HCT116 (cell line): ENCODE data around the gene GUCY2C. TPM values are rescaled to one million over a fixed set of nuclear protein-coding genes. Genes with fewer than 3 reads are reported as not detected.

Source experiments
- ATAC-seq: fragments of 200-7000 bp; cut with Tn5 transposase; 2 replicates; pipeline ENCODE4 v1.9.1; 2020; ENCODE audit warnings: mild to moderate bottlenecking, moderate library complexity
- BruUV-seq: library from RNA; stranded (reverse); fragments of 400-500 nt; replicated peaks from 2 replicates; lab custom pipeline; 2021; lab: Mats Ljungman, UMichigan
- CTCF ChIA-PET: fragments of 300-600 bp; sonication (Branson Sonifier 250); formaldehyde crosslinking; loops from one replicate; lab custom pipeline; 2021; ENCODE audit warnings: antibody characterized with exemption; lab: Charles Lee
- POLR2A ChIA-PET: fragments of 300-600, 350-600 bp; sonication (Branson Sonifier 250); formaldehyde crosslinking; loops from one replicate; lab custom pipeline; 2021; ENCODE audit warnings: antibody characterized with exemption; lab: Charles Lee
- RAD21 ChIA-PET, 2 experiments: fragments of 300-600 bp; sonication (Branson Sonifier 250); formaldehyde crosslinking; loops; one replicate each; lab custom pipeline; 2023; ENCODE audit warnings: low total read pairs in 2 of 2; ENCODE audit not compliant: uncharacterized antibody in 2 of 2, unreplicated experiment in 2 of 2, low non-redundant PET in 1 of 2; lab: Charles Lee
- DNase-seq: peaks from one replicate; pipeline ENCODE4 v3.0.0-alpha.2; 2010; ENCODE audit warnings: low read depth, low spot score
- H2AFZ ChIP-seq: fragments of 200-600 bp; shearing (Covaris generic), sonication (generic); 2 replicates; pipeline ENCODE4 v1.6.1; 2017; ENCODE audit warnings: low read depth, mixed run types, mixed read lengths, antibody characterized with exemption, low read length; ENCODE audit not compliant: poor library complexity, severe bottlenecking
- H3K27ac ChIP-seq: 2 replicates; pipeline ENCODE4 v1.5.1; 2012; ENCODE audit warnings: low read depth, low read length
- H3K27me3 ChIP-seq: fragments of 200-600 bp; sonication (generic); 2 replicates; pipeline ENCODE4 v1.6.1; 2016; ENCODE audit warnings: mixed run types, low read length, mixed read lengths; ENCODE audit not compliant: insufficient read depth
- H3K36me3 ChIP-seq, 2 experiments: fragments of 200-500 bp in 1 of 2; fragments of 200-600 bp in 1 of 2; sonication (Bioruptor generic) in 1 of 2; sonication (generic) in 1 of 2; 2 replicates each; pipeline versions ENCODE4 v1.5.1 to v1.6.1; 2014 to 2016; ENCODE audit warnings: low read length in 2 of 2, inconsistent platforms in 1 of 2, mixed read lengths in 1 of 2, mixed run types in 1 of 2; ENCODE audit not compliant: insufficient read depth in 2 of 2, control insufficient read depth in 1 of 2
- H3K4me1 ChIP-seq, 2 experiments: fragments of 200-600 bp in 1 of 2; sonication (generic) in 1 of 2; 2 replicates each; pipeline versions ENCODE4 v1.5.1 to v1.6.1; 2012 to 2017; ENCODE audit warnings: low read length in 2 of 2, inconsistent platforms in 1 of 2, mild to moderate bottlenecking in 1 of 2, mixed read lengths in 1 of 2, mixed run types in 1 of 2, moderate library complexity in 1 of 2; ENCODE audit not compliant: insufficient read depth in 2 of 2, control insufficient read depth in 1 of 2
- H3K4me2 ChIP-seq: fragments of 200-600 bp; sonication (generic); 2 replicates; pipeline ENCODE4 v1.6.1; 2017; ENCODE audit warnings: mixed run types, low read length, mixed read lengths
- H3K4me3 ChIP-seq, 2 experiments: fragments of 200-600 bp in 1 of 2; sonication (generic) in 1 of 2; replicated peaks in 1 of 2; 2 replicates each; pipeline ENCODE4 v1.5.1; 2011 to 2016; ENCODE audit warnings: low read length in 2 of 2, control low read depth in 1 of 2, low read depth in 1 of 2, mild to moderate bottlenecking in 1 of 2, mixed read lengths in 1 of 2, mixed run types in 1 of 2
- H3K79me2 ChIP-seq: fragments of 200-600 bp; sonication (generic); 2 replicates; pipeline ENCODE4 v1.6.1; 2017; ENCODE audit warnings: mild to moderate bottlenecking, mixed run types, low read length, moderate library complexity, mixed read lengths; ENCODE audit not compliant: insufficient read depth
- H3K9ac ChIP-seq: fragments of 200-600 bp; sonication (generic); 2 replicates; pipeline ENCODE4 v1.6.1; 2016; ENCODE audit warnings: low read length, mixed read lengths
- H3K9me2 ChIP-seq: fragments of 200-600 bp; sonication (generic), shearing (Covaris generic); 2 replicates; pipeline ENCODE4 v1.6.1; 2017; ENCODE audit warnings: mixed run types, mild to moderate bottlenecking, moderate library complexity; ENCODE audit not compliant: insufficient read depth
- H3K9me3 ChIP-seq, 2 experiments: fragments of 200-500 bp in 1 of 2; fragments of 200-600 bp in 1 of 2; sonication (Bioruptor generic) in 1 of 2; sonication (generic) in 1 of 2; 2 replicates each; pipeline ENCODE4 v1.6.1; 2014 to 2017; ENCODE audit warnings: low read length in 2 of 2, mixed read lengths in 2 of 2, inconsistent platforms in 1 of 2, low read depth in 1 of 2, mild to moderate bottlenecking in 1 of 2, mixed run types in 1 of 2, moderate library complexity in 1 of 2; ENCODE audit not compliant: control insufficient read depth in 1 of 2, insufficient read depth in 1 of 2
- H4K20me1 ChIP-seq: fragments of 200-600 bp; sonication (generic), shearing (Covaris generic); 2 replicates; pipeline ENCODE4 v1.6.1; 2017; ENCODE audit warnings: mixed run types, mild to moderate bottlenecking, moderate library complexity; ENCODE audit not compliant: insufficient read depth
- CEBPB ChIP-seq: IDR thresholded peaks from 2 replicates; pipeline ENCODE4 v1.6.1; 2012; ENCODE audit warnings: low read depth
- CTCF ChIP-seq, 3 experiments: fragments of 200-600 bp in 1 of 3; sonication (generic) in 1 of 3; IDR thresholded peaks in 2 of 3; conservative IDR thresholded peaks in 1 of 3; 2 replicates each; pipeline ENCODE4 v1.5.1; 2012 to 2017; ENCODE audit warnings: low read depth in 2 of 3, low read length in 2 of 3, antibody characterized with exemption in 1 of 3, borderline replicate concordance in 1 of 3, control low read depth in 1 of 3, mild to moderate bottlenecking in 1 of 3, mixed read lengths in 1 of 3, mixed run types in 1 of 3, moderate library complexity in 1 of 3; ENCODE audit not compliant: insufficient read depth in 1 of 3
- EGR1 ChIP-seq: IDR thresholded peaks from 2 replicates; pipeline ENCODE4 v1.6.1; 2012; ENCODE audit warnings: low read depth
- ELF1 ChIP-seq: IDR thresholded peaks from 2 replicates; pipeline ENCODE4 v1.6.1; 2012; ENCODE audit warnings: low read depth, borderline replicate concordance
- EZH2 ChIP-seq: fragments of 200-600 bp; sonication (generic); IDR thresholded peaks from 2 replicates; pipeline ENCODE4 v1.6.1; 2017; ENCODE audit warnings: antibody characterized with exemption, mixed run types
- JUND ChIP-seq: IDR thresholded peaks from 2 replicates; pipeline ENCODE4 v1.6.1; 2012
- POLR2A ChIP-seq: IDR thresholded peaks from 2 replicates; pipeline ENCODE4 v1.7.0; 2011; ENCODE audit warnings: borderline replicate concordance; ENCODE audit not compliant: insufficient read depth, insufficient read length; ENCODE audit errors: extremely low read depth
- RAD21 ChIP-seq: IDR thresholded peaks from 2 replicates; pipeline ENCODE4 v1.6.1; 2012; ENCODE audit warnings: low read depth, mild to moderate bottlenecking
- SP1 ChIP-seq: IDR thresholded peaks from 2 replicates; pipeline ENCODE4 v1.6.1; 2012; ENCODE audit warnings: low read depth
- YY1 ChIP-seq: IDR thresholded peaks from 2 replicates; pipeline ENCODE4 v1.6.1; 2011; ENCODE audit warnings: low read length, low read depth, moderate library complexity, mild to moderate bottlenecking; ENCODE audit not compliant: insufficient replicate concordance; ENCODE audit errors: extremely low read depth
- ZBTB33 ChIP-seq: IDR thresholded peaks from 2 replicates; pipeline ENCODE4 v1.6.1; 2011; ENCODE audit warnings: mild to moderate bottlenecking, low read length, moderate library complexity; ENCODE audit not compliant: insufficient replicate concordance; ENCODE audit errors: extremely low read depth
- ZFX ChIP-seq: fragments of 450-650 bp; IDR thresholded peaks from 2 replicates; pipeline ENCODE4 v1.6.1; 2017
- intact Hi-C: fragments of 100-400 bp; cut with micrococcal nuclease; formaldehyde crosslinking; loops from 2 replicates; pipeline ENCODE4 v1.10.0; 2022
- total RNA-seq: library from RNA; stranded (reverse); gene quantifications from one replicate; pipeline ENCODE4 v1.2.1, GENCODE V29; 2021; ENCODE audit not compliant: unreplicated experiment

The GUCY2C gene
- total RNA-seq, 1 experiment from 2014 or later = not detected

GRCh38 chr12:14664434-14665023 is 31.9 kb downstream of the GUCY2C start:
- Histone ChIP-seq H3K36me3 (no peaks in the 10 kb centered on the region), H3K4me1 (no peaks in the 10 kb centered on the region), H3K4me2 (no peak overlapping the region), H3K27ac (no peak overlapping the region), H3K4me3 (no peak overlapping the region), H3K9me3 (no peaks in the 10 kb centered on the region), H2AFZ (no peak overlapping the region), H3K9me2 (no peaks in the 10 kb centered on the region), H3K9ac (no peak overlapping the region), H4K20me1 (no peaks in the 10 kb centered on the region), H3K79me2 (no peaks in the 10 kb centered on the region), H3K27me3 (no peaks in the 10 kb centered on the region)
- intact Hi-C loops = loop anchor here (1.0 to 2.0 kb wide), 4 partner anchors 34 to 478 kb away; no protein-coding TSS in a partner anchor
- RAD21 ChIA-PET = no interaction called here
- POLR2A ChIA-PET = no interaction called here
- TF ChIP-seq YY1 = no peak
- TF ChIP-seq SP1 = no peak
- TF ChIP-seq RAD21 = peak; percentile 84
- peak; percentile 42 to 78 (median 68); a peak in 5 of 6 replicates for TF ChIP-seq CTCF (IDR thresholded peaks at IDR 0.05 in 2 of 3, conservative IDR thresholded peaks at IDR 0.05 in 1 of 3; ENCODE audit: borderline replicate concordance in 1 of 3, insufficient read depth in 1 of 3, low read depth in 2 of 3, low read length in 2 of 3)
- CTCF ChIA-PET = interaction anchor here (1.2 to 1.8 kb wide), 3 partner anchors 92 to 426 kb away, joined by 4 to 6 read pairs (median 4); no protein-coding TSS in a partner anchor
- no TSS peak for BruUV-seq
- peak; percentile 75 for ATAC-seq
- DNase-seq = peak; percentile 37

GRCh38 chr12:14663002-14663401 is 33.4 kb downstream of the GUCY2C start:
- no peak for ATAC-seq
- RAD21 ChIA-PET = no interaction called here

More at GRCh38 chr12:14663002-14663401, 33.4 kb downstream of the GUCY2C start:
- Histone ChIP-seq H3K4me1 (no peaks in the 10 kb centered on the region), H3K27ac (no peak overlapping the region), H3K4me3 (no peak overlapping the region), H3K9ac (no peak overlapping the region), H3K79me2 (no peaks in the 10 kb centered on the region), H3K4me2 (no peak overlapping the region), H3K27me3 (no peaks in the 10 kb centered on the region), H2AFZ (no peak overlapping the region), H3K36me3 (no peaks in the 10 kb centered on the region), H4K20me1 (no peaks in the 10 kb centered on the region), H3K9me2 (no peaks in the 10 kb centered on the region), H3K9me3 (no peaks in the 10 kb centered on the region)
- no TSS peak for BruUV-seq
- intact Hi-C loops = no loop called here
- ChIA-PET POLR2A (no interaction called here), CTCF (interaction anchor here (1.3 kb wide), 1 partner anchor 35 kb away, joined by 4 read pairs; no protein-coding TSS in a partner anchor)
- TF ChIP-seq EZH2 (no peak), CEBPB (no peak), JUND (no peak), EGR1 (no peak), ZBTB33 (no peak), ELF1 (no peak), POLR2A (no peak), ZFX (no peak)
- no peak for DNase-seq
